Ascending aorta (tissue), 2 donors: Measurements from ENCODE around the gene WAPL. TPM values are rescaled to one million over a fixed set of nuclear protein-coding genes. Genes with fewer than 3 reads are reported as not detected.

Source experiments
- DNase-seq, 2 donors: peaks; one replicate each; pipeline ENCODE4 v3.0.0-alpha.2; 2019; ENCODE audit warnings: low spot score in 2 of 2
- H3K27ac ChIP-seq, 2 donors: fragments of 200-600 bp; sonication (generic); one replicate each; pipeline ENCODE4 v1.5.1; 2016 to 2017; ENCODE audit warnings: mild to moderate bottlenecking in 1 of 2
- H3K27me3 ChIP-seq: fragments of 200-600 bp; sonication (generic); one replicate; pipeline ENCODE4 v1.5.1; 2017
- H3K36me3 ChIP-seq, 2 donors: fragments of 200-600 bp; sonication (generic); one replicate each; pipeline ENCODE4 v1.5.1; 2016
- H3K4me1 ChIP-seq, 2 donors: fragments of 200-600 bp; sonication (generic); one replicate each; pipeline ENCODE4 v1.5.1; 2016 to 2017; ENCODE audit warnings: mild to moderate bottlenecking in 1 of 2
- H3K4me3 ChIP-seq, 2 donors: fragments of 200-600 bp; sonication (generic); one replicate each; pipeline ENCODE4 v1.5.1; 2016 to 2017; ENCODE audit warnings: mild to moderate bottlenecking in 1 of 2
- H3K9me3 ChIP-seq, 2 donors: fragments of 200-600 bp; sonication (generic); one replicate each; pipeline ENCODE4 v1.5.1; 2016
- CTCF ChIP-seq, 3 experiments: fragments of 200-600 bp in 2 of 3; fragments of 450-650 bp in 1 of 3; sonication (generic) in 2 of 3; IDR thresholded peaks; one replicate each; pipeline ENCODE4 v1.5.1; 2016 to 2019; ENCODE audit warnings: antibody characterized with exemption in 3 of 3, mild to moderate bottlenecking in 1 of 3, moderate library complexity in 1 of 3
- intact Hi-C: fragments of 100-400 bp; cut with DNase I; formaldehyde crosslinking; loops from one replicate; pipeline ENCODE4 v1.15.1; 2023
- total RNA-seq: library from RNA; depleted of rRNA; stranded (reverse); fragments of >200 nt; gene quantifications from one replicate; pipeline ENCODE4 v1.1.0, GENCODE V29; 2016

The WAPL gene
- total RNA-seq, 1 donor from 2014 or later: 14.7 TPM

DNA sequence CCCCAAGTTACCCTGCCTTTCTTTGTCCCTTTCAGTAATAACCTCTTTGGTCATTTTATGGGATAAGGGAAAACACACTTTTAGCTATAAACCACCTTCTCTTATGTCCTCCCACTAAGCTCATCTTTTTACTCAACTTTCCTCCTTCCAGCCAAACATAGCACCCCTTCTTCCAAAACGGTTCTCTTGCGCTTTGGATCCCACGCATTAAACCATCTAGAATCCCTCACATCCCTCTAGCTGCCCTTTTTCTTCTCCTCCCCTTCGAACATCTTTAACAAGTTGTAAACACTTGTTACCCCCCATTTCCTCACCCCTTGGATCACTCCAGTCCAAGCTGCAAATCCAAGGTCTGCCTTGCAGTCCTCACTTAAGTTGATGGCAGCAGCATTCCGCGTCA is 13.4 kb downstream of the WAPL start:
- Histone ChIP-seq H3K27ac (no peak overlapping the region), H3K4me3 (no peak overlapping the region), H3K4me1 (peaks cover 0 to 7% of the 10 kb centered on the region in 2 donors), H3K36me3 (peaks cover 3 to 7% of the 10 kb centered on the region in 2 donors), H3K9me3 (no peaks in the 10 kb centered on the region), H3K27me3 (no peaks in the 10 kb centered on the region)
- TF ChIP-seq CTCF (IDR thresholded peaks at IDR 0.05): no peak
- intact Hi-C loops: no loop called here
- DNase-seq: no peak

DNA sequence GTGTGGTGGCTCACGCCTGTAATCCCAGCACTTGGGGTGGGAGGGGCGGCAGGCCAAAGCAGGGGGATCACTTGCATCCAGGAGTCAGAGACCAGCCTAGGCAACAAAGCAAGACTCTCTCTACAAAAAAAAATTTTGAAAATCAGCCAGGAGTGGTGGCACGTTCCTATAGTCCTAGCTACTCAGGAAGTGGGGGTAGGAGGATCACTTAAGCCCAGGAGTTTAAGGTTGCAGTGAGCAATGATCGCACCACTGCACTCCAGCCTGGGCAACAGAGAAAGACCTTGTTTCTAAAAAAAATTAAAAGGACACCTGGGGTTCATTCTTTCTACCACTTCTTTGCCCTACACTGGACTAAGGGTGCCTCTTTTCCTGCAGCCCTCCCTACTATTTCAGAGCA is 15.1 kb downstream of the WAPL start:
- peaks cover 2 to 8% of the 10 kb centered on the region in 2 donors for H3K4me1 ChIP-seq

GRCh38 chr10:86506062-86506461 is 15.5 kb downstream of the WAPL start:
- Histone ChIP-seq H3K4me3 (no peak overlapping the region), H3K4me1 (peaks cover 3 to 9% of the 10 kb centered on the region in 2 donors), H3K27me3 (no peaks in the 10 kb centered on the region), H3K27ac (no peak overlapping the region), H3K36me3 (peaks cover 9 to 12% of the 10 kb centered on the region in 2 donors), H3K9me3 (no peaks in the 10 kb centered on the region)
- intact Hi-C loops: no loop called here
- DNase-seq: no peak
- TF ChIP-seq CTCF (IDR thresholded peaks at IDR 0.05): no peak

More for the DNA sequence above, 15.1 kb downstream of the WAPL start:
- DNase-seq: no peak
- Histone ChIP-seq H3K4me3 (no peak overlapping the region), H3K27me3 (no peaks in the 10 kb centered on the region), H3K27ac (peak overlapping the region in 1 of 2 donors; percentile 13), H3K9me3 (no peaks in the 10 kb centered on the region), H3K36me3 (peaks cover 9 to 12% of the 10 kb centered on the region in 2 donors)
- TF ChIP-seq CTCF (IDR thresholded peaks at IDR 0.05): no peak
- intact Hi-C loops: no loop called here

DNA sequence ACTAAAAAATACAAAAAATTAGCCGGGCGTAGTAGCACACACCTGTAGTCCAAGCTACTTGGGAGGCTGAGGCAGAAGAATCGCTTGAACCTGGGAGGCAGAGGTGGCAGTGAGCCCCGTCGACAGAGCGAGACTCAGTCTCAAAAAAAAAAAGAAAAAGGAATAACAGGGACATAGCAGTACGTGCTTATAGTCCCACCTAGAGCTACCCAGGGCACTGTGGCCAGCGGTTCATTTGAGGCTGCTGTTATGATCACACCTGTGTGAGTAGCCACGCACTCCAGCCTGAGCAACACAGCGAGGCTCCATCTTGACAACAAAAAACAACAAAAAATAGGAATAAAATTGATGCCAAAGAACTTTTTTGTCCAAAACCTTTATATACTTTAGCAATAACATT is 17.1 kb downstream of the WAPL start:
- Histone ChIP-seq H3K4me3 (no peak overlapping the region), H3K27me3 (no peaks in the 10 kb centered on the region), H3K27ac (no peak overlapping the region), H3K4me1 (peaks cover 3 to 9% of the 10 kb centered on the region in 2 donors), H3K9me3 (no peaks in the 10 kb centered on the region), H3K36me3 (peaks cover 9 to 21% of the 10 kb centered on the region in 2 donors)
- no peak for DNase-seq
- intact Hi-C loops: no loop called here
- TF ChIP-seq CTCF (IDR thresholded peaks at IDR 0.05): no peak

DNA sequence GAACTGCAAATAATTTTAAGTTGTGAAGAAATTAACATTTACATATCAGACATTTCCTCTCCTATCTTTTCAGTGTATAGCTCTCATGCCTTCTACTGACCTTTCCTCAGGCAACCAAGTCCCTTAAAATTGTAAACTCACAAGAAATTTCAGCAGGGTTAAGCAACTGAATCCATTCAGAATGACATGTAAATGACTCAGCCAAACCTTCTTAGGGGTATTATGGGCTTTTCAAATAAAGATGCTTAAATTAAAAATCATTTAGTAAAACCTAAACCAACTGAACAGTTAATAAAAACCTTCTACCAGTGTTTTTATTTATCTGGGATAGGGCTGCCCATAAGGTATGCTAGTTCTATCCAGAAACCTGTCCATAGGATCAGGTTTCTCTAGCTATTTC is 20.7 kb downstream of the WAPL start:
- peaks cover 9 to 35% of the 10 kb centered on the region in 2 donors for H3K36me3 ChIP-seq
- no peak overlapping the region for H3K4me3 ChIP-seq
- intact Hi-C loops: no loop called here
- no peak overlapping the region for H3K27ac ChIP-seq
- DNase-seq: no peak
- no peaks in the 10 kb centered on the region for H3K27me3 ChIP-seq
- H3K9me3 ChIP-seq: no peaks in the 10 kb centered on the region
- peaks cover 3 to 18% of the 10 kb centered on the region in 2 donors for H3K4me1 ChIP-seq
- TF ChIP-seq CTCF (IDR thresholded peaks at IDR 0.05): no peak

- no peaks in the 10 kb centered on the region for H3K9me3 ChIP-seq
- no peak overlapping the region for H3K4me3 ChIP-seq
- H3K27ac ChIP-seq: no peak overlapping the region
- no peaks in the 10 kb centered on the region for H3K27me3 ChIP-seq
- no peak for DNase-seq
- TF ChIP-seq CTCF (IDR thresholded peaks at IDR 0.05): no peak
- peaks cover 3 to 18% of the 10 kb centered on the region in 2 donors for H3K4me1 ChIP-seq
- H3K36me3 ChIP-seq: peaks cover 14 to 28% of the 10 kb centered on the region in 2 donors
- intact Hi-C loops: no loop called here
These were observed 23.0 kb downstream of the WAPL start for GRCh38 chr10:86498598-86498997.
